Immature natural killer cell (primary cell): ENCODE results near the gene LPIN1. TPM values are rescaled to one million over a fixed set of nuclear protein-coding genes. Genes with fewer than 3 reads are reported as not detected.

Source experiments
- DNase-seq, 3 donors: peaks; one replicate each; pipeline ENCODE4 v3.0.0; 2022; ENCODE audit warnings: mixed read lengths in 1 of 3
- H3K27ac Mint-ChIP-seq, 6 donors: one replicate each; pipeline ENCODE4 v1.8.0; 2020; ENCODE audit warnings: mixed read lengths in 6 of 6, mild to moderate bottlenecking in 5 of 6, inconsistent platforms in 4 of 6, moderate library complexity in 3 of 6
- H3K27me3 Mint-ChIP-seq, 3 donors: one replicate each; pipeline ENCODE4 v1.8.0; 2020 to 2021; ENCODE audit warnings: low read depth in 3 of 3, mild to moderate bottlenecking in 3 of 3, mixed read lengths in 3 of 3, moderate library complexity in 3 of 3, inconsistent platforms in 1 of 3
- H3K36me3 Mint-ChIP-seq, 3 donors: one replicate each; pipeline ENCODE4 v1.8.0; 2020; ENCODE audit warnings: mixed read lengths in 3 of 3, inconsistent platforms in 2 of 3, mild to moderate bottlenecking in 2 of 3
- H3K4me1 Mint-ChIP-seq, 2 donors: one replicate each; pipeline ENCODE4 v1.8.0; 2020; ENCODE audit warnings: inconsistent platforms in 2 of 2, mild to moderate bottlenecking in 2 of 2, mixed read lengths in 2 of 2, moderate library complexity in 1 of 2
- H3K4me3 Mint-ChIP-seq, 5 donors: one replicate each; pipeline ENCODE4 v1.8.0; 2020; ENCODE audit warnings: mild to moderate bottlenecking in 5 of 5, mixed read lengths in 5 of 5, inconsistent platforms in 3 of 5, moderate library complexity in 3 of 5
- H3K9me3 Mint-ChIP-seq, 6 donors: one replicate each; pipeline ENCODE4 v1.8.0; 2020; ENCODE audit warnings: mild to moderate bottlenecking in 6 of 6, mixed read lengths in 6 of 6, inconsistent platforms in 4 of 6, moderate library complexity in 3 of 6
- polyA plus RNA-seq, 3 donors: library from polyadenylated mRNA; unstranded; fragments of 300-500 nt; fragmentation: Illumina TruSeq; gene quantifications; one replicate each; pipeline ENCODE4 v1.2.3, GENCODE V29; 2021

The LPIN1 gene
- polyA plus RNA-seq, 3 donors from 2014 or later: 14.1 to 34.0 (median 16.3) TPM

GRCh38 chr2:11875481-11875880 is 129.0 kb downstream of the LPIN1 start:
- Mint-ChIP-seq H3K9me3 (peaks cover 0 to 1% (median 0%) of the 10 kb centered on the region in 6 donors), H3K27me3 (peaks cover 7 to 12% (median 11%) of the 10 kb centered on the region in 3 donors), H3K4me3 (no peak overlapping the region), H3K36me3 (no peaks in the 10 kb centered on the region), H3K4me1 (peaks cover 0 to 2% of the 10 kb centered on the region in 2 donors), H3K27ac (no peak overlapping the region)
- no peak for DNase-seq

DNA sequence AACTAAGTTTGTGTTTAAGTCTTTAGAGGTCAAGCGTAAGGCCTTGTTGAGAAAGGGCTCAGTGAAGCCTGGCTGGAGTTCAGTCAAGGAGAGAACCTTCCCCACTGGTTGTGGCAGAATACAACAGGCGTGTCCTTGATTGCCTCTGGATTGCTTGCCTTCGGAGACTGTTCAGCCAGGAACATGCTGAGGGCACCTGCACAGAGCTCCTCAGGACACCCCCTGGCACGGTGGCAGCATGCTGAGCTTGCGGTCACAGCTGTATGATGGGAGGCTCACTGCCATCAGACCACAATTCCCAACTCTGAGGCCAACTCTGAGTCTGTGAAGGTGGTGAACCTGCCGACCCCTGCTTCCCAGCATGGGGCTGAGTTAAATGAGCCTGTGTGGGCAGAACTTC is 130.0 kb downstream of the LPIN1 start:
- Mint-ChIP-seq H3K4me1 (peaks cover 0 to 2% of the 10 kb centered on the region in 2 donors), H3K9me3 (peaks cover 0 to 1% (median 0%) of the 10 kb centered on the region in 6 donors), H3K4me3 (no peak overlapping the region), H3K27me3 (peaks cover 10 to 12% (median 11%) of the 10 kb centered on the region in 3 donors), H3K27ac (no peak overlapping the region), H3K36me3 (no peaks in the 10 kb centered on the region)
- DNase-seq: no peak

DNA sequence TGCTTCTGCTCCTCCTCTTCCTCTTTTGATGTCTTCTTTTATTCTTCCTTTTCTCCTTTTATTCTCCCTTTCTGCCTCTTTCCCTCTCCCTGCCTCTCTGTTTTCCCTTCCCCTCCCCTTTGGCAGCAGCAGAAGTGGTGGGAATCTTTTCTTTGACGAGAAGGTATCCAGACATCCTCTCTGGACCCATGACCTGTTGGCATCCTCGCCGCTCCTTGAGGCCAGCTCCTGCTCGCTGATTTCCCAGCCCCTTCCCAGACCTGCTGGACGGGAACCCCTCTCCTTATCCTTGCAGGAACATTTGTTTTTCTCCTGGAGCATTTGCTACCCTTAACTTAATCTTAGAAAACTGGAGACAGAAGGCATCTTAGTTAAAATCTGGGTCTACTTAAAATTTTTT is 130.5 kb downstream of the LPIN1 start:
- Mint-ChIP-seq H3K36me3 (no peaks in the 10 kb centered on the region), H3K27me3 (peaks cover 11 to 13% (median 12%) of the 10 kb centered on the region in 3 donors), H3K9me3 (peaks cover 0 to 2% (median under 1%) of the 10 kb centered on the region in 6 donors), H3K4me1 (peaks cover 0 to 2% of the 10 kb centered on the region in 2 donors), H3K4me3 (no peak overlapping the region), H3K27ac (no peak overlapping the region)
- DNase-seq: no peak

Other genes starting within 250 kb of the LPIN1 start
- gene GREB1, start 212.6 kb upstream of the LPIN1 start, polyA plus RNA-seq: under 1 TPM in 1 of 3 donors, not detected in 2; 0.41 TPM
- gene NTSR2, start 76.4 kb upstream of the LPIN1 start, polyA plus RNA-seq: not detected